GM12872 (cell line): ENCODE measurements around the gene KLHL17.

Experiments used
- TF ChIP-seq, protein P1 (sequence below): IDR thresholded peaks from 3 replicates; pipeline ENCODE4 v1.5.1; 2011; ENCODE audit warnings: low read depth, mild to moderate bottlenecking, low read length, moderate library complexity; ENCODE audit not compliant: insufficient read depth

The KLHL17 gene

DNA sequence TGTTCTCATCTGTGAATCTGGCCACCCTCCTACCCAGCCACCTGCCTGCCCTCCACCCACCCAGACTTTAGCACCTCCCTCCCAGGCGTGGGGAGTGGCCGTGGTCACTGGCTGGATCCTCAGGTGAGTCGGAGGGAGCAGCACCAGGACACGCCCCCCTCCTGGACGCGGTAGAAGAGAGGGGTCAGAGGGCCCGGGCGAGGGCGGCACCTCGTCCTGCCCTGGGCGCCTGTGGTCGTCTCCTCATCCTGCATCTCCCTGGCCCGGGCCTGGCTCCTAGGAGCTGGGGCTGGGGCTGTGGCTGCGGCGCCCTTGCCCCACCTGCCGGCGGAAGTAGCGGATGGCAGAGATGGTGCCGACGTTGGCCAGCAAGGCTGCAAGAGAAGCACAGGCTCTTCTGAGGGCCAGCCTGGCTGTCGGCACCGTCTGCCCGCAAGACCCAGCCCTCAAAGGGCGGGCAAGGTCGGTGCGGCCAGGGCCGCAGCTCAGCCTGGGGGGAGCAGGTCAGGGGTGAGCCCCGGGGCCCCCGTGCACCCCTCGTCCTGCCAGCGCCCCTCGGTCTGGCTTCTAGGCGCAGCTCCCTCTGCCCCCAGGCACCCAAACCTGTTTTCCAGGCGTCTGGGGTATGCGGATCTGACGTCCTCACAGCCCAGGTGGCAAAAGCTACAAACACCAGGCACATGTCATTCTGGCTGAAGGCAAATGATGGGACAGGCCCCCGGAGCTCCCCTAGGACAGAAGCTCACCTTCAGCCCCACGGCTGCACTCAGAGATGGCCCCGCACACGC is 15.7 kb downstream of the KLHL17 start:
- TF ChIP-seq, protein P1, sequence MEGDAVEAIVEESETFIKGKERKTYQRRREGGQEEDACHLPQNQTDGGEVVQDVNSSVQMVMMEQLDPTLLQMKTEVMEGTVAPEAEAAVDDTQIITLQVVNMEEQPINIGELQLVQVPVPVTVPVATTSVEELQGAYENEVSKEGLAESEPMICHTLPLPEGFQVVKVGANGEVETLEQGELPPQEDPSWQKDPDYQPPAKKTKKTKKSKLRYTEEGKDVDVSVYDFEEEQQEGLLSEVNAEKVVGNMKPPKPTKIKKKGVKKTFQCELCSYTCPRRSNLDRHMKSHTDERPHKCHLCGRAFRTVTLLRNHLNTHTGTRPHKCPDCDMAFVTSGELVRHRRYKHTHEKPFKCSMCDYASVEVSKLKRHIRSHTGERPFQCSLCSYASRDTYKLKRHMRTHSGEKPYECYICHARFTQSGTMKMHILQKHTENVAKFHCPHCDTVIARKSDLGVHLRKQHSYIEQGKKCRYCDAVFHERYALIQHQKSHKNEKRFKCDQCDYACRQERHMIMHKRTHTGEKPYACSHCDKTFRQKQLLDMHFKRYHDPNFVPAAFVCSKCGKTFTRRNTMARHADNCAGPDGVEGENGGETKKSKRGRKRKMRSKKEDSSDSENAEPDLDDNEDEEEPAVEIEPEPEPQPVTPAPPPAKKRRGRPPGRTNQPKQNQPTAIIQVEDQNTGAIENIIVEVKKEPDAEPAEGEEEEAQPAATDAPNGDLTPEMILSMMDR = peak; percentile 63

DNA sequence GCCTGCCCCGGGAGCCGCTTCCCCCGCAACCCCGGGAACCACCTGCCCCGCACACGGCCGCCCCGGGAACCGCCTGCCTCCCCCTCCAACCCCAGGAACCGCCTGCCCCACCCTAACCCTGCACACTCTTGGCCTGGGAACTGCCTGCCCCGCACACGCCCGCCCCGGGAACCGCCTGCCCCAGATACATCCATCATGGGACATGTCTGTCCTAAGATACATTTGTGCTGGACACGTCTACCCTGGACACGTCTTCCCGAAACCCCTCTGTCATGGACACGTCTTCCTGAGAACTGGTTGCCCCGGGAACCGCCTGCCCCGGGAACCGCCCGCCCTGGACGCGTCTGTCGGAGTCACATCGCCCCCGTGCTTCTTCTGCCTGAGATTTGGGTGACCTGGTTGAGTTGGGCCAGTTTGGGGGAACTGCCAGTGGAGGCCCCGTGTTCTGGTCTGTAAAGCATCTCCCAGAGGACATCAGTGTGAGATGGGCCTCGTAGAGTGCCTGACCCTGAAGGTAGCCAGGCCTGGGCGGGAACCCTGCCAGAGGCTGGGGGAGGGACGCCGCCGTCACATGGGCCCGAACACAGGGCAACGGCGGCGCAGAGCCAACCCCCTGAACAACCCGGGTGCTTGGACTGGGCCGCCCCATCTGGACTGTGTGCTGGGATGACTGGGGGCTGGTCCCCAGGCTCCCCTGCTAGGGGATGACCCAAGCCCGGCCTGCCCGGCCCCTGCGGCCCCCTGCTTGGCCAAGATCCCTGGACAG is 17.9 kb downstream of the KLHL17 start:
- TF ChIP-seq, protein P1 = no peak

DNA sequence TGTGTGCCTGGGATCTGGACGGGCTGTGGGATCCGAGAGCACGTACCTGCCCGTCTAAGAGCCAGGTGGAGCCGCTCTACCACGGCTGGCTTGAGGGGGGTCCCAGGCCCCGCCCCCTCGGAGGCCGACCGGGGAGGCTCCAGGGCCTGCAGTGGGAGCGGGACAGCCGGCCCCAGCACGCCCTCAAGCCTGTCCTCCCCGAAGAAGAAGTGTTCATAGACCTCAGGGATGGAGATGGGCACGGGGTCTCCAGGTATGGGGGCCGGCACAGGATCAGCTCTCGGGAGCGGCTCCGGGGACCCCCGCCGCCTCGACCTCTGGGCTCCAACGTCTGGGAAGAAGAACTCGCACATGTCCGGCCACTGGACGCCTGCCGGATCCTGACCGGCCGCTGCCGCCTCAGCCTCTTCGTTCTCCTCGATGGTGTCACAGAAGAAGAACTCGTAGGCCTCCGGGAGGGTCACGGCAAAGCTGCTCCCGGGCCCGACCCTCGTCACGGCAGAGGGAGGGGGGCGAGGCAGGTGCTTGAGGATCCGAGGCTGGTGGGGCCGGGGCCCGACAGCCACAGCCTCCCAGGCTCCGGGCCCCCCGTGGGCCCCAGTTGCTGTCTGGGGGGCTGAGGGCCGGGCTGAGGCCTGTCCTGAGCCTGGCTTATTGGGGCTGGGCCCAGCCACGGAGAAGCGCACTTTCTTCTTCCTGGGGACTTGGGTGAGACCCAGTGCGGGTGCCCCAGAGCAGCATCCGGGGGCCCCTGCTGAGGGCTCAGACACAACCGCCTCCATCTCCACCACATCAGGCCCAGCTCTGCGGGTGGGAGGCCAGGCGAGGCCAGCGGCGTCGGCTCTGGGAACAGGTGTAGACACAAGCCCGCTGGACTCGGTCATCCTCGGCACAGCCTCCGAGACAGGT is 18.7 kb downstream of the KLHL17 start:
- TF ChIP-seq, protein P1 = no peak

DNA sequence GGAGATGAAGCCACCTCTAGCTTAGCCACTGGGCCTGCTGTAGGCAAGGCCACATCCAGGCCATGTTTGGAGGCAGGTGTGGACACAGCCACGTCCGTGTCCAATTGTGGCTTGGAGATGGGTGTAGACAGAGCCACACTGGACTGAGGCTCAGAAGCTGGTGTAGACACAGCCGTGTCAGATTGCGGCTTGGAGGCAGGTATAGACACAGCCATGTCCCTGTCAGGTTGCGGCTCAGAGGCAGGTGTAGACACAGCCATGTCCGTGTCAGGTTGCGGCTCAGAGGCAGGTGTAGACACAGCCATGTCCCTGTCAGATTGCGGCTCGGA is 19.3 kb downstream of the KLHL17 start:
- TF ChIP-seq, protein P1 = no peak

DNA sequence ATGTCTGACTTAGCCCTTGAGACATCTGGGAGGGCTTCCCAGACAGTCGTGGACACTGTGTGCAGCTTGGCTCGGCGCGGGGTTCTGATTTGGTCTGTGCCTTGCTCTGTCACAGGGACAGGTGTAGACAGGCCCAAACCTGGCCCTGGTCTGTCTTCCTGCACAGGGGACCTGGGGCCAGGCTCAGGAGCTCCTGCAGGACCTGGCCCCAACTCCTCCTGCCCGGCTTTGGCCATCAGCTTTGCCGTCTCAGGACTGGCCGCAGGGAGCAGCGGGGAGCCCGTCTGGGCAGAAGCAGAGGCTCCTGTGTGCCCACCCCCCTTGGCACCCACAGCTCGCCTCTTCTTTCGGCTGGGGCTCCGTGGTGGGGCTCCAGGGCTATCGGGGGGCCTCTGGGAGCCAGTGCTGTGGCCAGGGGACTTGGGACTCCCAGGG is 19.8 kb downstream of the KLHL17 start:
- TF ChIP-seq, protein P1 = no peak

DNA sequence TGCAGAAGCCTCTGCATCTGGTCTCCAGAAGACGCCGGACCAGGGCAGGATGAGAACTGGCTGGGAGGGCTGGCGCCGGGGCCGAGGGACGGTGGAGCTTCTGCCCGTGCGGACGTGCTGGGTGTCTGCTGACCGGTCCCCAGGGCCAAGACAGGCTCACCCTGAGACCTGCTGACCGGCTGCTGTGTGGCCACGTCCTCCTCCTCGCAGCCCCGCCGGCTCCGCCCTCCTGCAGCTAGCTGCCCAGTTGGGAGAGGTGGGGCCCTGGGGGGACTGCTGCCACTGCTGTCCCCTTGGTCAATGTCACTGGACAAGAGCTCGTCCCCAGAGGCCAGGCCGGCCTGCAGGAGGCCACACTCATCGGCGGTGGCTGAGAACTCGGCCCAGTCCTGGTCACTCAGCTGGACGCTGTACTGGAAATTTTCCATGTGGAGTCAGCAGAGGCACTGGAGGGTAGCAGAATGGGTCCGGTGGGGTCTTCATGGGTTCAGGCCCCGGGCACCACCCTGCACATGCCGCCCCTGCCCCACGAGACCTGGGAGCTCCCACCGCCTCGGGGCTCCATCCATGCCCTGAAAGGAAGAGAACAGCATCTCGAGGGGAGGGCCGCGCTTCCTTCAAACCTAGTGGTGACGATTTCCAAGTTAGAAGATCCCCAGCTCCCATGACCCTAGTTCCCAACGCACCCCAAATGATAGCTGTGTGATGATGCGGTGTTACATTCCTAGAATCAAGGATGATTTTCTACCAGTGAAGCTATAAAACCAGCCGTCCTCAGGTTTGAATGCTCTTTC is 20.4 kb downstream of the KLHL17 start:
- TF ChIP-seq, protein P1 = no peak
